ENCODE data around the gene UNK.
"Not testable (repeated sequence)": the region's sequence is repeated elsewhere in the genome, so short reads cannot be mapped to it uniquely, and the experiment has no call there.

Gene UNK

DNA sequence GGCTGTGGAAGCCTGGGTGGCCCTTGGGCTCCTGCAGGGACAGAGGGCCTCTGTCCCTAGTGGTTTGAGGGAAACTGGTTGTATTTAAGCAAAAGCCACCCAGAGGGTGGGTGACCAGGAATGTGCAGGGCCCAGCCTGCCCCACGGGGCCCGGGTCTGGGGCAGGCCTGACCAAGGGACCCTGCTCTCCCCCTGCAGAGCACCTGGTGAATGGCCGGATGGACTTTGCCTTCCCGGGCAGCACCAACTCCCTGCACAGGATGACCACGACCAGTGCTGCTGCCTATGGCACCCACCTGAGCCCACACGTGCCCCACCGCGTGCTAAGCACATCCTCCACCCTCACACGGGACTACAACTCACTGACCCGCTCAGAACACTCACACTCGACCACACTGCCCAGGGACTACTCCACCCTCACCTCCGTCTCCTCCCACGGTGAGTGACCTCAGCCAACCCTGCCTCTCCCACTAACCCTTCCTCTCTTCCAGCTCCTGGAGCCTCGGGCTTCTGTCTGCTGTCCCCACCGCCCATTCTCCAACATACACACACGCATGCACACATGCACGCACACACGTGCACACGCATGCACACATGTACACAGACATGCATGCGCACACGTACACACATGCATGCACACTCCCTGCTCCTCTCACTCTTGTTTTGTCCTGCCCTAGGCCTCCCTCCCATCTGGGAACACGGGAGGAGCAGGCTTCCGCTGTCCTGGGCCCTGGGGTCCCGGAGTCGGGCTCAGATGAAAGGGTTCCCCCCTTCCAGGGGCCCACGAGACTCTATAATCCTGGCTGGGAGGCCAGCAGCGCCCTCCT lies 30.0 kb upstream of the UNK start:
- DNase-seq: no peak

DNA sequence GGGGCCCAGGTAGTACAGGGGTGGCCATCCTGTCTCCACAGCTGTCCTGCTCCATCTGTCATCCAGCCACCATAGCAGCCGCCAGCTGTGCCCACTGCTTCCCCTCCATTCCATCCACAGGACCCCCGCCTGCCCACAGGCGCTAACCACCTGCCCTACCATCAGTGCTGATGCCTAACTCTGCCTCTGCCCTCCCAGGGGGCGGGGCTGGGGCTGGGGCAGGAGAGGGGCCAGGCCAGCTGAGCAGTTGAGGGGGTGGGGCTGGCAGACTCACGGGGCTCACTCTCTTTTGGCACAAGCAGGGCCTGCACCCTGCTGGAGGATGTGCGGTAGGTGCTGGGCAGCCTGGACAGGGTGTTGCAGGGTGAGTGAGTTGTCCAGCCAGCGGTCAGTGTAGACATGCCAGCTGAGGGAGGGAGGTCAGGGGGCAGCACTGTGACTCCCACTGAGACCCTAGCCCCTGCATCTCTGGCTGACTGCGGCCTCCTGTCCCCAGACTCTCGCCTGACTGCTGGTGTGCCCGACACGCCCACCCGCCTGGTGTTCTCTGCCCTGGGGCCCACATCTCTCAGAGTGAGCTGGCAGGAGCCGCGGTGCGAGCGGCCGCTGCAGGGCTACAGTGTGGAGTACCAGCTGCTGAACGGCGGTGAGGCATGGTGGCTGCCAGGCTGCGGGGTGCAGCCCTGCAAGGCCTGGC lies 29.3 kb upstream of the UNK start:
- DNase-seq: no peak

DNA sequence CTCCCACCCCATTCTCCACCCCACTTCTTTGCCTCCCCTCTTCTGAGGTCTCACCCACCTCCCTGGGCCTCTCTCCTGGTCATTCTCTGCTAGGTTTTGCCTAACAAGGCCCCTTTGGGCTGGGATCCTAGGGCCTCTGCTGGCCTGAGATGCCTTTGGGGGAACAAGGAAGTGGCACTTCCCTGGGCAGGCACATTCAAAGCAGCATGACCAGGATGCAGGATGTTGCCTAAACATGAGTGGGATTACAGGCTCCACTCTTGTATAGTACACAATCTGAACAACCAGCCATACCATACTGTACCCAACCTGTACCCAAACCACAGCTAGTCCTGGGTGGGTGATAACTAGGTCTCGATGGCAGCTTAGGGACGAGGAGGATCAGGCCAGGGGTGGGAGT lies 28.6 kb upstream of the UNK start:
- no peak for DNase-seq

DNA sequence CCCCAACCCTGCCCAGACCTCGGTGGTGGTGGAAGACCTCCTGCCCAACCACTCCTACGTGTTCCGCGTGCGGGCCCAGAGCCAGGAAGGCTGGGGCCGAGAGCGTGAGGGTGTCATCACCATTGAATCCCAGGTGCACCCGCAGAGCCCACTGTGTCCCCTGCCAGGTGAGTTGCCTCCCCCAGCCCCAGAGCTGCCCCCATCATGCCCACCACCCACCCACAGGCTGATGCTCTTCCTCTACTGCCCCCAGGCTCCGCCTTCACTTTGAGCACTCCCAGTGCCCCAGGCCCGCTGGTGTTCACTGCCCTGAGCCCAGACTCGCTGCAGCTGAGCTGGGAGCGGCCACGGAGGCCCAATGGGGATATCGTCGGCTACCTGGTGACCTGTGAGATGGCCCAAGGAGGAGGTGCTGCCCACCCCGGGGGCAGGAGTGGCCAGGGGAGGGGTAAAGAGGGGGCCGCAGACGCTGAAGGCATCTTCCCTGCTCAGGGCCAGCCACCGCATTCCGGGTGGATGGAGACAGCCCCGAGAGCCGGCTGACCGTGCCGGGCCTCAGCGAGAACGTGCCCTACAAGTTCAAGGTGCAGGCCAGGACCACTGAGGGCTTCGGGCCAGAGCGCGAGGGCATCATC lies 28.0 kb upstream of the UNK start:
- DNase-seq: no peak

DNA sequence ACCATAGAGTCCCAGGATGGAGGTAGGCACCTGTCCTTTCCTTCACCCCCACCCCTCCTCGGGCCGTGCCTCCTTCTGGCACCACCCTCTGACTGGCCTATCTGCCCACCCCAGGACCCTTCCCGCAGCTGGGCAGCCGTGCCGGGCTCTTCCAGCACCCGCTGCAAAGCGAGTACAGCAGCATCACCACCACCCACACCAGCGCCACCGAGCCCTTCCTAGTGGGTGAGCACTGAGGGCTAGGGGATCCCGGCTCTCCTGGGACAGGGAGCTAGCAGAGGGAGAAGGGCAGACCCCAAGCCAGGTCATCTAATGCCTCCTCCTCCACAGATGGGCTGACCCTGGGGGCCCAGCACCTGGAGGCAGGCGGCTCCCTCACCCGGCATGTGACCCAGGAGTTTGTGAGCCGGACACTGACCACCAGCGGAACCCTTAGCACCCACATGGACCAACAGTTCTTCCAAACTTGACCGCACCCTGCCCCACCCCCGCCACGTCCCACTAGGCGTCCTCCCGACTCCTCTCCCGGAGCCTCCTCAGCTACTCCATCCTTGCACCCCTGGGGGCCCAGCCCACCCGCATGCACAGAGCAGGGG lies 27.4 kb upstream of the UNK start:
- no peak for DNase-seq

DNA sequence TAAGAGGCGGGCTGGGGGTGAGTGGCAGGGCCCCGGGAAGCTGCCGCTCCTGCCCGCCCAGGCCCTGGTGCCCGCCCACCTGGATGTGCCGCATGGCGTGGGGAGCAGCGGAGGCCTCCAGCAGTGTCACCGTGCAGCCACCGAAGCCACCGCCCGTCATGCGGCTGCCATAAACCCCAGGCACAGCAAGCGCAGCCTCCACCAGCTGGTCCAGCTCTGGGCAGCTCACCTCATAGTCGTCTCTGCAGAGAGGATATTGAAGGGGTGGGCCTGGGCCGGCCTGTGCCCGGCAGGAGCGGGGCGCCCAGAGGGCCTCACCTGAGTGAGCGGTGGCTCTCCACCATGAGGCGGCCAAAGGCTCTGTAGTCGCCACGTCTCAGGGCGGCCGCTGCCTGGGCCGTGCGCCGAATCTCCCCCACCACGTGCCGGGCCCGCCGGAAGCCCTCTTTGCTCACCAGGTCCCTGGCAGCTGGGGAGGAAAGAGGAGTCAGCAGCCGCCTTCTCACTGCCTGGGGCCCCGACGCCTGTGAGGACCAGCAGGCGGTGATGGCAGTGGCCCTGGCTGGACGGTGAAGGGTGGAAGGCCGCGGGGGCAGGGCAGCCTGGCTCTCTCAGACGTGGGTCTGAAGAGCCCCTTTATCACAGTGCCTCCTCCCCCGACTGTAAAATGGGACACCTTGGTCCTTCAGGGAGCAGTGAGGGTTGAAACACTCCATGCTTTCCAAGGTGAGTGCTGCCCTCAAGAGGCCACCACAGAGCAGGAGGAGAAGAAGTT lies 26.3 kb upstream of the UNK start:
- no peak for DNase-seq

DNA sequence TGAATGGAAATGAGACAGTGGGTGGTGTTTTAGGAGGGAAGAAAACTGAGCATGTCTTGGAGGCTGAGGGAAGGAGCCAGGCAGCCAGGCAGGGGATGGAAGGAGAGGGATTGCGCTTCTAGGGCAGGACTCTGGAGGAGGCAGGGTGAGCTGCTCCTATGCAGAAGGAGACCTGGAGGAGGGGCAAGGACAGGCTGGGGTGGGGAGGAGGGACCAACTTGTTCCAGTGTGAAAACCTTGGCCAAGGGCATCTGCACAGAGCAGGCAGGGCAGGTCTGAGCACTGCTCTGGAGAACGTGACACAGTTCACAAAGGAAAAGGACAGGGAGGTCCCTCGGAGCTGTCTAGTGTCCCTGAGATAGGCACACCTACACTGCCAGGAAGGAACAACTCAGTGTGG lies 25.1 kb upstream of the UNK start:
- no peak for DNase-seq

DNA sequence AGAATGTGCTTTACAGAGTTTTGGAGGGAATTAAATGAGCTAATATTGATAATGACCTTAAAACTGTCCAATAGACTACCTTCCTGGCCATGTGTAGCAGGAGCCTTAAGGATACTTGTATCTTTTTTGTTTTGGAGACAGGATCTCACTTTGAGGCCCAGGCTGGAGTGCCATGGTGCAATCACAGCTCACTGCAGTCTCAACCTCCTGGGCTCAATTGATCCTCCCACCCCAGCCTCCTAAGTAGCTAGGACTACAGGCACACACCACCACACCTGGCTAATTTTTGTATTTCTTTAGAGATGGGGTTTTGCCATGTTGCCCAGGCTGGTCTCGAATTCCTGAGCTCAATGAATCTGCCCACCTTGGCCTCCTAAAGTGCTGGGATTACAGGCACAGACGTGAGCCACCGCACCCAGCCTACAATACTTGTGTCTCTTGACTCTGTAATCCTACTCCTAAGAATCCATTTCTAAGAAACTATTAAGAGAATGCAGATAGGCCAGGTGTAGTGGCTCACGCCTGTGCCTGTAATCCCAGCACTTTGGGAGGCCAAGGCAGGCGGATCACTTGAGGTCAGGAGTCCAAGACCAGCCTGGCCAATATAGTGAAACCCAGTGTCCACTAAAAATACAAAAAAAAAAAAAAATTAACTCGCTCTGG lies 24.5 kb upstream of the UNK start:
- DNase-seq: not testable (repeated sequence)

DNA sequence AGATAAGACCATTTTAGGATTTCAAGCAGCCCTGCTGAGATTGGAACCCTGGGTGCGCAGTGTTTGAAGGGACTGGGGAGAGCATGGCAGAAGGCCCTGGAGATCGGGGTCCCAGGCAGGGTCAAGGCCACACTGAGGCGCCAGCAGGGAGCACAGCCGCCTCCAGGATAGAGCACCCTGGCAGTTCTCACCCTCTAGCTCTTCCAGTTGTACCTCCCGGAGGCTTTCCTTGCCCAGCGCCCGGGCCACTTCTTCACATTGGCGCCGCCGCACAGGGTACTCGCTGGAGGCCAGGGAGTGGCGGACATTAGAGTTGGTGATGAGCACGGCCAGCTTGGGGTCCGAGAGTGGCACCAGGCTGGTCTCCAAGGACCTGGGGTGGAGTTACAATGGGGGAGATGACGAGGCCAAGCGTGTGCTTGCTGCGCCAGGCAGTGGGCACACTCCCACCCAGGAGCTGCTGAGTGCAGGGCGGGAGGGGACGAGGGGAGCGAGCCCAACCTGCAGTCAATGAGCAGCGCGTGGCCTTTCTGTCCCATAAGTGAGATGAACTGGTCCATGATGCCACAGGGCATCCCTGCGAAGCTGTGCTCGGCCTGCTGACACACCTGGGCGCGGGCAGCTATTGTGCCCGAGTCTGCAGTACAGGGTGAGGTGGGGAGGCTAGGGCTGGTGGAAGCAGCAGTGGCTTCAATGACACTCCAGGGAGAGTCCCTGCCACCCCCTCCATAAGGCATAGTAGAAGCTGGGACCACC lies 21.9 kb upstream of the UNK start:
- no peak for DNase-seq

DNA sequence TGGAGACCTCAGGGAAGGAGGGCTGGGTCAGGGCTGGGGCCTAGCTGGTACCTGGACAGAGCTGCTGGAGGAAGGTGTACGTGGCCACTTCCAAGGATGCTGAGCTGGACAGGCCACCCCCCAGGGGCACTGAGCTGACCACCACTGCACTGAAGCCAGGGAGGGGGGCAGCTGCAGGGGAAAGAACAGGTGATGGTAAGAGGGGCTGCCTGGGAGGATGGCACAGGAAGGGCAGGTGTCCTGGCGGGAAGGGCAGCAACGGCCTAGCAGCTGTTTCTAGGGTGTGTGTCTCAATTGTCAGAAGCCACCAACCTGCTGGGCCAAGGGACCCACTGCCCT lies 21.4 kb upstream of the UNK start:
- DNase-seq: no peak

DNA sequence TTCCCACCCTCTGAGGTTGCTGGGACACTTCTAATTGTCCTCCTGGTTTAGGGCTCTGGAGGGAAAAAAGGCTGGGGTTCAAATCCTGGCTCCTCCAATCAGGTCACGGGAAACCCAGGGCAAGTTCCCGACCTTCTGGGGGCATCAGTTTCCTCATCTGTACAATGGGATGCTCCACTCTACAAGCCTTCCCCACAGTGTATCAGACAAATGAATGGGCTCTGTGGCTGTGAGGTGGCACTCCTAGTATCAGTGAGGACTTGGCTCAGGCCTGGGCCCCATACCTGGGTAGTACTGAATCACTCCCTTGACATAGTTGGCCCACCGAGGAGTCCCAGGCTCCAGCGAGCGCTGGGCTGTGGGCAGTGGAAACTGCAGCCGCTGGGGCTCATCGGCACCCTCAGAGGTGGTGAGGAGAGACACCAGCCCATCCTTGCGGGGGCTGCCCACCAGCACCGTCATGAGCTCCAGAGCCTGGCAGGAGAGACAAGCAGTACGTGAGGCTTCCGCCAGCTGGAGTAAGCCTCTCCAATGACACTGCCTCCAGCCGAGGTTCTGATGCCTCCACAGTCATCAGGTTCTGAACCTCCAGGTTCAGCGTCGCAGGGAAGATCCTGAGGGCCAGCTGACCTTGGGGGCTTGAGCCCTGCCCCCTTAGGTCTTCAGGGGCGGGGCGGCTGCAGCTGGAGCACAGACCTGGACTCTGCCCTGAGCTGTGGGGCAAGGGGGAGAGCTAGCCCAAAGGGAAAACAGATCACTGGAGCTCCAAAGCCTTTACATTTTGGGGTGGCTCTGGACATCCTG lies 20.8 kb upstream of the UNK start:
- DNase-seq: no peak

DNA sequence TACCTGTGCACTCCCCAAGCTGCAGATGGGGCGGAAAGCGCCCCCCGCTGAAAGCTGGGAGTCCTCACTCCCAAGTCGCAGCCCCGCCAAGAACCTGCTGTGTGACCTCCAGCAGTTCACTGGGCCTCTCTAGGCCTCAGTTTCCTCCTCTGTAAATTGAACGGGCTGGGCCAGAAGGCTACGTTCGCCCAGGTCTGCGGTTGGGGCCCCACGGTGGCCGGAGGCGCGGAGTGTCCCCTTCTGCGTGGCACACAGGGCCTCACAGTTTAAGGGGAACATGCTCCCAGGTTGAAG lies 20.2 kb upstream of the UNK start:
- DNase-seq: no peak

DNA sequence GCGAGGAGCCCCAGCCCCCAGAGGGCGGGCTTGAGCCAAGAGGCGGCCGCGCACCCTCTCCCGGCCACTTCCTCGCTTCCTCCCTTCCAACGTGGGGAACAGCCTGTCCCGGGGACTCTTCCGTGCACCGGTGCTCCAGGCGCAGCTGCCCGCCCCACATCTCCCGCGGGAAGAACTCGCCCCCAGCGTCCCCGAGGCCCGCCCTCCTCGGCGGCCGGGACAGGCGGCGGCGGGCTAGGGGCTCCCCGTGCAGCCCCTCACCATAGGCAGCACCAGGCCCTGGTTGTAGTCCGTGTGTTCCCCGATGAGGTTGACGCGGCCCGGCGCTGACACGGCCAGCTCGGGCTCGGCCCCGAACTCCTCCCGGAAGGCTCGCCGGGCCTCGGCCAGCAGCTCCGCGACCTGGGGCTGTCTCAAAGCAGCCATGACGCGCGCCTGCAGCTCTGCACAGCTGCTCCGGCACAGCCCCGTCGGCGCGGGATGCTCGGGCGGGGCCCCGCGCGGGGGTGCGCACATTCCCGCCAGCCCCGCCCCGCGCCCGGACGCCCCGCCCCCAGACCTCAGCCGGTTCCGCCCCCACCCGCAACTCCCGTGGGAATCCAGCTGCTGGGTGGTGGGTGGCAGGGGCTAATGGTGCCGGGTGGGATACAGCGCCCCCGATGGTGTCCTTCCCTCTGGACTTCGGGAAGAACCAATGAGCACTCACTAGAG lies 19.7 kb upstream of the UNK start, which contains the start of gene GALK1:
Gene GALK1 (minus strand): TSS at position 482 of the 711 bp plus-strand sequence. CDS start 56 bp downstream, at position 426.
- peak; percentile 47 for DNase-seq

DNA sequence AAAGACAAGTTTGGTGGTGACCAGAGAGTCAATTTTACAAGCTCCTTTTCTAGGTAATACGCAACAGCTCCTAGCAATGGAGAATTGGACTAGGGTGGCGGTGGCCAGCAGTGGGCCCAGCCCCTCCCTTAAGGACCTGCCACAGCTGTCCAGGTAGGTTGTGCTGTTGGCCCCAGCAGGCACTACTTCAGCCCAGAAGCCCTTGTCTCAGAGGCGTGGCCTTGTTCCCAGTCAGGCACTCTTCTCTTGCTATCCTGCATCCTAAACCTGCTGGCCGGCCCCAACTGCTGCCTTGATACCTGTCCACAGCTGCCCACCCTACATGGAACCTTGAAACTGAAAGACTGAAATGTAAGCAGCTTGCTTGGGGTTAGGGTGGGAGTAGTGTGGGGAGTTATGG lies 18.6 kb upstream of the UNK start:
- no peak for DNase-seq

DNA sequence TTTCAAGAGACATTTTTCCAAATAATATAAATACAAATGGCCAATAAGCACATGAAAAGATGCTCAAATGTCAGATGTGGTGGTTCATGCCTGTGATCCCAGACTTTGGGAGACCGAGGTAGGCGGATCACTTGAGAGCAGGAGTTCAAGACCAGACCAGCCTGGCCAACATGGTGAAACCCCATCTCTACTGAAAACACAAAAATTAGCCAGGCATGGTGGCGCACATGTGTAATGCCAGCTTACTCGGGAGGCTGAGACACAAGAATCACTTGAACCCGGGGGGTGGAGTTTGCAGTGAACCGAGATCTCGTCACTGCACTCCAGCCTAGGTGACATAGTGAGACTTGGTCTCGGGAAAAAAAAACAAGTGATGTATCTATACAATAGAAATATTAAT lies 16.7 kb upstream of the UNK start:
- DNase-seq: no peak

DNA sequence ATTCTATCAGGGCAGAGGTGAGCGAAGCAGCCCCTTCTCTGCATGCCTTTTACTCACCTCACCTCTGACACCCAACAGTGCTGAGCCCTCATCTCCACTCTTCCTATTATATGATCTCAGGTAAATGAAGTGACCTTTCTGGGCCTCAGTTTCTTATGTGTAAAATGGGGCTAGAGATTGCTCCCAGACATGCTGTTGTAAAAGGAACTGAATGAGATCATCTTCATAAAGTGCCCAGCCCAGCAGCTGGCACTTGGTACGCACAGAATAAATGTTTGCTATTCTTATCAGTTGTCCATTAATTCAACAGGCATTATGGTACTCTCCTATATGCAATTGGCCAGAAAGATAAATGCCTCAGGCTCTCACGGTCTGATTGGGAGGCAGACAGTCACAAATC lies 15.1 kb upstream of the UNK start:
- no peak for DNase-seq

DNA sequence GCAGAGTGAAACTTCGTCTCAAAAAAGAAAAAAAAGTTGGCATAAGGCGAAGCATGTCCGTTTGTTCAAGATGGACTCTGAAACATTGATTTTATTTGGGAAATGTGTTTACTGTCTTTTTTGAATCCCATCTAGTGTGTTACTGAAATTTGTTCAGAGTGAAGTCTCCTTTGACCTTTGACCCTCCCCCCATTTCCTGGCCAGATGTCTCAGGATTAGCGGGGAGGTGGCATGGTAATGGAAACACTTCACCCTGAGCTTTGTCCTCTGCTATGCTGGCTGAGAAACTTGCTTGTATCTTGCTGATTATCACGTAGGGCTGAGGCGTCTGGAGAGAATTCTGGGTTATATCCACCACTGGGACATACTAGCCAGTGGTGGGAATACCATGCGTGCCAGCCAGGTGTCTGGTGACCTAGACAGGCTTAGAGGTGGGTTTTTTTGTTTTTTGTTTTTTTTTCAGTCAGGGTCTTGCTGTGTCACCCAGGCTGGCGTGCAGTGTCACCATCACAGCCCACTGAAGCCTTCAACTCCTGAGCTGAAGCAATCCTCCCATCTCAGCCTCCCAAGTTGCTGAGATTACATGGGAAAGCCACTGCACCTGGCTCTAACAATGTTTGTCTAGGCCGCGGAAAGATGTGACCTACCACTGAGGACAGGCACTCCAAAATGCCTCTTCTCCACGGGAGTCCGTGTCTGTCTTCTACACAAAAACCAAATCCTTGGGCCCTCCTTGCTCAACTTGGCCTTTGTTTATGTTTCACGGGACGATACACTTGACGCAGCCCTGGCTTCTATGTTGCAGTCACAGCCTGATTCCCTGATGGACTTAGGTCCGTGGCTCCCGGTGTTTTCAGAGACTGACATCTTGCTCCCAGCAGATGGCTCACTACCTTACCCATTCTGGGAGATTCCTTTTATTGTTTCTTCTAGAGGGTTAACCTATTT lies 13.0 kb upstream of the UNK start:
- DNase-seq: no peak

DNA sequence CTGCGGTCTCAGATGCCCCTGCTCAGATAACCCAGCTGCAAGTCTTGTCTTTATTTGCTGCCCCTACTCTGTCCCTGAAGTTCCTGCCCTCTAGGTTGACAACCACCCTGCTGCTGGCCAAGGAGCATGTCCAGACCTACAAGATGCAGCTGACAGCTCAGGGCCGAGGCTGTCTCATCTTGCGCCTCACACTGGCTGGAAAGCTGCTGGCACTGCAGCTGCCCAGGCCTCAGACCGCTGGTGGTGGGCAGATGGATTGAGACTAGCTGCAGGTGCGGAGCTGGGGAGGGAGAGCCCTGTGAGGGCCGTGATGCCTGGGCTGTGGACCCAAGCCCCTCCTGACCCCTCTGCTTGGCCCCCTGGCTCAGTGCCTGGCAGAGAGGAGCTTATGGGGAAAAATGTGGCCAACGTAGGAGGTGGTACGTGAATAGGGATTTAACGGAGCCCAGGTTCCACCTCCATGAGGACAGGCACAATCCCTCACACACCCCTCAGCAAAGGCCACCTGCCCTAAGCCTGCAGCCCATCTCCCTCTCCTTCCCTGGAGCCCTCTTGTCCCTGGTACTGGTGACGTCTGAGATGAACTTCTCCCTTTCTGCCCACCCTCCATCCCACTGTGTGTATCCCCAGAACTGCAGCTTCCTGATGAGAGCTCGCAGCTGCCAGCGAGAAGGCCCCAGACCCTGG lies 11.3 kb upstream of the UNK start:
- no peak for DNase-seq
